H1 (cell line): ENCODE results near the gene ASB1. TPM values are rescaled to one million over a fixed set of nuclear protein-coding genes. Genes with fewer than 3 reads are reported as not detected.

ENCODE experiments used
- CEBPB ChIP-seq: IDR thresholded peaks from 2 replicates; pipeline ENCODE4 v1.6.1; 2012; ENCODE audit warnings: low read depth, low read length
- CTCF ChIP-seq, 3 experiments: IDR thresholded peaks; 1 replicate in 2 of 3; 2 replicates in 1 of 3; pipeline versions ENCODE4 v1.5.1 to v1.6.1; 2011; ENCODE audit warnings: low read length in 3 of 3, mild to moderate bottlenecking in 3 of 3, inconsistent platforms in 2 of 3, low read depth in 1 of 3, moderate library complexity in 1 of 3; ENCODE audit not compliant: insufficient read depth in 1 of 3; ENCODE audit errors: control extremely low read depth in 1 of 3
- FOSL1 ChIP-seq: IDR thresholded peaks from 2 replicates; pipeline ENCODE4 v1.6.1; 2011; ENCODE audit warnings: mild to moderate bottlenecking, low read depth, low read length, moderate library complexity; ENCODE audit not compliant: insufficient read depth
- GTF2F1 ChIP-seq: IDR thresholded peaks from 2 replicates; pipeline ENCODE4 v1.6.1; 2012; ENCODE audit warnings: low read depth, low read length, improper control_type of control experiment, borderline replicate concordance
- HDAC2 ChIP-seq, 2 experiments: fragments of 300-600 bp in 1 of 2; sonication (generic) in 1 of 2; IDR thresholded peaks; 2 replicates each; pipeline ENCODE4 v1.6.1; 2011 to 2012; ENCODE audit warnings: low read depth in 2 of 2, low read length in 2 of 2, mild to moderate bottlenecking in 2 of 2, moderate library complexity in 2 of 2, borderline replicate concordance in 1 of 2, inconsistent platforms in 1 of 2
- JUND ChIP-seq: IDR thresholded peaks from 2 replicates; pipeline ENCODE4 v1.6.1; 2011; ENCODE audit warnings: mild to moderate bottlenecking, improper control_type of control experiment, low read length
- KDM1A ChIP-seq: fragments of 200-600, 300-600 bp; sonication (generic); IDR thresholded peaks from 2 replicates; pipeline ENCODE4 v1.7.1; 2016; ENCODE audit warnings: mild to moderate bottlenecking, low read length, borderline replicate concordance
- KDM5A ChIP-seq: fragments of 200-600 bp; IDR thresholded peaks from 2 replicates; pipeline ENCODE4 v1.7.1; 2012; ENCODE audit warnings: mild to moderate bottlenecking, low read length, inconsistent platforms, mixed read lengths
- RBBP5 ChIP-seq: IDR thresholded peaks from 2 replicates; pipeline ENCODE4 v1.7.1; 2012; ENCODE audit warnings: low read depth, mild to moderate bottlenecking, inconsistent platforms, low read length, moderate library complexity, borderline replicate concordance
- SP2 ChIP-seq: IDR thresholded peaks from 2 replicates; pipeline ENCODE4 v1.6.1; 2012; ENCODE audit warnings: mild to moderate bottlenecking, low read length, inconsistent platforms
- polyA plus RNA-seq, 7 experiments: library from polyadenylated mRNA; depleted of rRNA in 3 of 7; stranded (reverse) in 5 of 7; unstranded in 2 of 7; fragments of >200 nt in 5 of 7; fragments of 200-250 nt in 2 of 7; gene quantifications; 1 replicate in 5 of 7; 2 replicates in 1 of 7; 4 replicates in 1 of 7; pipeline versions ENCODE4 v1.2.1 to v1.2.3, GENCODE V29; 2011 to 2013; ENCODE audit warnings: missing spikeins in 2 of 7, mixed read lengths in 2 of 7
- total RNA-seq: library from RNA; stranded (reverse); fragmentation: NEBNext Ultra II Directional; extraction: Animal tissue kit (Norgen Biotek cat#: 25700); gene quantifications from 2 replicates; pipeline ENCODE4 v1.2.1, GENCODE V29; 2021

Gene ASB1
- total and polyA plus RNA-seq, 2 of the 8 experiments (the other 6 are each of a cell fraction or from before 2014, with no cell fraction given), result 24.1 to 36.0 TPM

DNA sequence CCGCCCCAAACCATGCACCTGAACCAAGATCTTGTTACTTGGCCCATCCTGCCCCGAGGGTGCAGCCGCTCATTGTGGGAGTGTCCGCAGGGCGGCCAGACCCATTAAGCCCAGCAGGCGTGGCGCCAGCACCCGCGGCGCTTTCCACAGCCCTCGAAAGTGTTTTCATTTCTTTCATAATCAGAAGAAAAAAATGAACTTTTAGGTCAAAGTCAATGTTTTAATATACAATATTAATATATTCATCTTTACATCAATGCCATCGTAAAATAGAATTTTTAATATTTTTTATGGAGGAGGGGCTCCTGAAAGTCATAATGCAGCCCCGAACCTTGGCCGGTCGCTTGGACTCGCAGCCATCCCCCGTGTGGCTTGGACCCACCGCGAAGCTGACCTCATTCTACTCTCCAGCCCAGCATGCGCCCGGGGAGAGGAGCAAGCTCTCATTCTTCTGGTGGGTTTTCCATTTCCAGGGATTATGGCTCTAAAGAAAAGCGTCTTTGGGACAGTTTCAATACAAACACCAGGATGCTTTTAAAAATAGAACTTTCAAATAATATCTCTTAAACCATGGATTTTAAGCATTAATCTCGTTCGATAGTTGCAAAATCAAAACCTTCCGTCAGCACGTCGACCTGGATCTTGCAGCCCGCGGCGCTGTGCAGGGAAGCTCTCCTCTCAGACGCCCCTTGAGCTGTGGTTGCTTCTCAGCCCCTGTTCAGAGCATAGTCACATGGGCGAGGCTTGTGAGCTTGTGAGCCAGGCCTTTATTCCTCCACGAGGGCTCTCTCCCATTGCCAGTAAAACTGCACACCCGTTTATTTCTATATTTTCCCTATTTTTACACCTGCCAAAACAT, 17.2 kb upstream of the ASB1 start (continued):
- TF ChIP-seq KDM1A (no peak), CTCF (IDR thresholded peaks at IDR 0.05; ENCODE audit: control extremely low read depth in 1 of 3, insufficient read depth in 1 of 3, low read depth in 1 of 3, low read length in 3 of 3) (no peak), GTF2F1 (no peak), HDAC2 (IDR thresholded peaks at IDR 0.05; ENCODE audit: borderline replicate concordance in 1 of 2, low read depth in 2 of 2, low read length in 2 of 2) (no peak), SP2 (no peak), KDM5A (no peak), JUND (no peak), RBBP5 (no peak), CEBPB (no peak), FOSL1 (no peak)
